GM12878 (cell line): Measurements from ENCODE around the gene NEMF. TPM values are rescaled to one million over a fixed set of nuclear protein-coding genes. Genes with fewer than 3 reads are reported as not detected.
A peak's percentile ranks its signal among the peaks of the same experiment; 100 is the strongest.

Experiments used
- ATAC-seq: fragments of 200-7000 bp; cut with Tn5 transposase; 3 replicates; pipeline ENCODE4 v1.9.1; 2020; ENCODE audit warnings: mild to moderate bottlenecking, moderate library complexity
- BruUV-seq: library from RNA; stranded (reverse); fragments of 400-500 nt; replicated peaks from 2 replicates; lab custom pipeline; 2021; lab: Mats Ljungman, UMichigan
- CTCF ChIA-PET: fragments of 300-600 bp; sonication (Branson Sonifier 250); formaldehyde crosslinking; extraction: SDS; loops from one replicate; lab custom pipeline; 2021; ENCODE audit warnings: inconsistent platforms; lab: Yijun Ruan, JAX
- POLR2A ChIA-PET: fragments of 350-600 bp; formaldehyde crosslinking; extraction: SDS; loops from one replicate; lab custom pipeline; 2021; ENCODE audit warnings: inconsistent platforms; lab: Charles Lee
- RAD21 ChIA-PET: fragments of 300-600 bp; sonication (Branson Sonifier 250); formaldehyde crosslinking; loops from one replicate; lab custom pipeline; 2023; ENCODE audit warnings: antibody characterized with exemption; ENCODE audit not compliant: unreplicated experiment; lab: Charles Lee
- SMC1A ChIA-PET: fragments of 300-600 bp; sonication (Branson Sonifier 250); formaldehyde crosslinking; loops from one replicate; lab custom pipeline; 2023; ENCODE audit not compliant: unreplicated experiment, uncharacterized antibody; lab: Charles Lee
- DNase-seq: peaks from one replicate; pipeline ENCODE4 v3.0.0-alpha.2; 2011; ENCODE audit warnings: low read depth, low spot score
- FAIRE-seq: peaks from 3 replicates; lab custom pipeline; 2011; peaks lifted over from hg19 to GRCh38; lab: Jason Lieb, UNC
- H2AFZ ChIP-seq: 2 replicates; pipeline ENCODE4 v1.6.0; 2011; ENCODE audit warnings: low read depth, low read length, control low read depth; ENCODE audit not compliant: control insufficient read depth
- H3K27ac ChIP-seq: 2 replicates; pipeline ENCODE4 v1.5.1; 2011; ENCODE audit warnings: control low read depth; ENCODE audit not compliant: control insufficient read depth, insufficient read depth
- H3K27me3 ChIP-seq, 2 experiments: replicated peaks in 1 of 2; 2 replicates each; pipeline versions ENCODE4 v1.6.0 to v1.6.1; 2011; ENCODE audit warnings: low read length in 1 of 2; ENCODE audit not compliant: control insufficient read depth in 2 of 2, insufficient read depth in 2 of 2
- H3K36me3 ChIP-seq, 2 experiments: 2 replicates each; pipeline ENCODE4 v1.5.1; 2011; ENCODE audit warnings: low read length in 1 of 2; ENCODE audit not compliant: control insufficient read depth in 2 of 2, insufficient read depth in 2 of 2
- H3K4me1 ChIP-seq: 2 replicates; pipeline ENCODE4 v1.6.1; 2011; ENCODE audit warnings: mild to moderate bottlenecking, low read length, moderate library complexity, mixed read lengths; ENCODE audit not compliant: control insufficient read depth, insufficient read depth
- H3K4me2 ChIP-seq: 2 replicates; pipeline ENCODE4 v1.6.0; 2011; ENCODE audit warnings: control low read depth; ENCODE audit not compliant: control insufficient read depth, insufficient read depth
- H3K4me3 ChIP-seq: fragments of 200-600 bp; sonication (generic); 2 replicates; pipeline ENCODE4 v1.5.1; 2016
- H3K79me2 ChIP-seq: 2 replicates; pipeline ENCODE4 v1.6.0; 2011; ENCODE audit warnings: low read length; ENCODE audit not compliant: control insufficient read depth, insufficient read depth
- H3K9ac ChIP-seq: 2 replicates; pipeline ENCODE4 v1.8.0; 2011; ENCODE audit warnings: low read length, control low read depth, mixed read lengths; ENCODE audit not compliant: control insufficient read depth, insufficient read depth
- H3K9me3 ChIP-seq: replicated peaks from 3 replicates; pipeline ENCODE4 v1.5.1; 2011; ENCODE audit warnings: mild to moderate bottlenecking, low read length; ENCODE audit not compliant: control insufficient read depth, insufficient read depth
- H4K20me1 ChIP-seq: 2 replicates; pipeline ENCODE4 v1.6.0; 2011; ENCODE audit not compliant: control insufficient read depth, insufficient read depth
- BHLHE40 ChIP-seq, 2 experiments: fragments of 450-650 bp in 1 of 2; IDR thresholded peaks; 2 replicates each; pipeline ENCODE4 v1.6.1; 2011 to 2017; ENCODE audit warnings: low read depth in 2 of 2, borderline replicate concordance in 1 of 2, improper control_type of control experiment in 1 of 2, low read length in 1 of 2, mild to moderate bottlenecking in 1 of 2
- BMI1 ChIP-seq: fragments of 450-650 bp; IDR thresholded peaks from 2 replicates; pipeline ENCODE4 v1.6.1; 2016; ENCODE audit warnings: mild to moderate bottlenecking, moderate library complexity, borderline replicate concordance
- CHD2 ChIP-seq: IDR thresholded peaks from 2 replicates; pipeline ENCODE4 v1.6.1; 2011; ENCODE audit warnings: low read depth, low read length, improper control_type of control experiment, borderline replicate concordance
- CREM ChIP-seq: IDR thresholded peaks from 2 replicates; pipeline ENCODE4 v1.6.1; 2014; ENCODE audit warnings: antibody characterized with exemption, low read depth
- EGR1 ChIP-seq, 2 experiments: IDR thresholded peaks; 1 replicate in 1 of 2; 2 replicates in 1 of 2; pipeline ENCODE4 v1.6.1; 2011 to 2012; ENCODE audit warnings: low read depth in 2 of 2, low read length in 2 of 2, borderline replicate concordance in 1 of 2, mild to moderate bottlenecking in 1 of 2, moderate library complexity in 1 of 2
- ETV6 ChIP-seq, 2 experiments: fragments of 450-650 bp in 1 of 2; IDR thresholded peaks in 1 of 2; conservative IDR thresholded peaks in 1 of 2; 2 replicates each; pipeline ENCODE4 v1.6.1; 2014; ENCODE audit warnings: antibody characterized with exemption in 1 of 2, borderline replicate concordance in 1 of 2, low read depth in 1 of 2, mild to moderate bottlenecking in 1 of 2, moderate library complexity in 1 of 2
- FOXK2 ChIP-seq: fragments of 450-650 bp; IDR thresholded peaks from 2 replicates; pipeline ENCODE4 v1.6.1; 2017; ENCODE audit warnings: mild to moderate bottlenecking, moderate library complexity
- KDM1A ChIP-seq: fragments of 200-600 bp; sonication (generic); IDR thresholded peaks from 2 replicates; pipeline ENCODE4 v1.6.1; 2016; ENCODE audit warnings: borderline replicate concordance
- NBN ChIP-seq: fragments of 450-650 bp; IDR thresholded peaks from 2 replicates; pipeline ENCODE4 v1.6.1; 2016
- PML ChIP-seq: IDR thresholded peaks from 2 replicates; pipeline ENCODE4 v1.6.1; 2012; ENCODE audit warnings: low read length, inconsistent platforms
- RAD51 ChIP-seq: fragments of 450-650 bp; IDR thresholded peaks from 2 replicates; pipeline ENCODE4 v1.6.1; 2016; ENCODE audit warnings: moderate library complexity, mild to moderate bottlenecking, inconsistent platforms
- SP1 ChIP-seq: IDR thresholded peaks from one replicate; pipeline ENCODE4 v1.6.1; 2011; ENCODE audit warnings: low read depth, low read length
- SRF ChIP-seq, 2 experiments: IDR thresholded peaks; 2 replicates each; pipeline ENCODE4 v1.6.1; 2011; ENCODE audit warnings: low read depth in 2 of 2, low read length in 2 of 2, mild to moderate bottlenecking in 1 of 2, moderate library complexity in 1 of 2
- STAT3 ChIP-seq: IDR thresholded peaks from 2 replicates; pipeline ENCODE4 v1.6.1; 2011; ENCODE audit warnings: low read depth, low read length, improper control_type of control experiment
- TARDBP ChIP-seq: IDR thresholded peaks from 2 replicates; pipeline ENCODE4 v1.6.1; 2016; ENCODE audit warnings: borderline replicate concordance
- TCF12 ChIP-seq: IDR thresholded peaks from 2 replicates; pipeline ENCODE4 v1.6.1; 2011; ENCODE audit warnings: low read depth, mild to moderate bottlenecking, low read length
- ZNF622 ChIP-seq: fragments of 450-650 bp; IDR thresholded peaks from 2 replicates; pipeline ENCODE4 v1.6.1; 2017; ENCODE audit warnings: mild to moderate bottlenecking, inconsistent platforms
- WGBS: methylation state at CpG from one replicate; pipeline ENCODE4 v1.1.6; 2016; ENCODE audit warnings: low lambda C conversion rate; ENCODE audit not compliant: insufficient replicate concordance, insufficient coverage; ENCODE audit errors: missing lambda C conversion rate; 5-methylcytosine and 5-hydroxymethylcytosine counted together
- in situ Hi-C: fragments of 300-500 bp; cut with MboI; formaldehyde crosslinking; loops from 9 replicates; pipeline ENCODE4 v1.14.3; 2018; ENCODE audit warnings: mixed read lengths
- intact Hi-C: fragments of 100-400 bp; cut with micrococcal nuclease; formaldehyde crosslinking; loops from one replicate; pipeline ENCODE4 v1.14.2; 2022; ENCODE audit not compliant: unreplicated experiment
- polyA plus RNA-seq, 11 experiments: library from polyadenylated mRNA; depleted of rRNA in 4 of 11; unstranded in 6 of 11; stranded (reverse) in 5 of 11; fragments of >200 nt; fragmentation: Nextera tagmentation in 4 of 11; fragmentation: Illumina TruSeq in 1 of 11; extraction: Ambion mirVana in 4 of 11; extraction: Trizol in 1 of 11; gene quantifications; 1 replicate in 1 of 11; 2 replicates in 10 of 11; pipeline versions ENCODE4 v1.2.1 to v1.2.3, GENCODE V29; 2011 to 2016; ENCODE audit warnings: inconsistent platforms in 2 of 11, missing spikeins in 2 of 11, low read depth in 1 of 11
- total RNA-seq, 4 experiments: library from RNA; depleted of rRNA in 3 of 4; stranded (reverse); fragments of >200 nt in 3 of 4; fragmentation: Illumina TruSeq in 1 of 4; extraction: Trizol in 1 of 4; gene quantifications; 2 replicates each; pipeline versions ENCODE4 v1.2.1 to v1.2.3, GENCODE V29; 2013 to 2021
- TF ChIP-seq, protein P1 (sequence below): IDR thresholded peaks from 2 replicates; pipeline ENCODE4 v1.6.1; 2011; ENCODE audit warnings: low read depth, low read length, improper control_type of control experiment, borderline replicate concordance
- TF ChIP-seq, protein P2 (sequence below): IDR thresholded peaks from 2 replicates; pipeline ENCODE4 v1.6.1; 2011; ENCODE audit warnings: low read depth, mild to moderate bottlenecking, low read length, moderate library complexity, borderline replicate concordance; ENCODE audit errors: extremely low read depth
- TF ChIP-seq, protein P3 (sequence below): fragments of 450-650 bp; IDR thresholded peaks from 2 replicates; pipeline ENCODE4 v1.6.1; 2017; ENCODE audit warnings: mild to moderate bottlenecking, low read depth, inconsistent platforms; ENCODE audit not compliant: poor library complexity, severe bottlenecking

Gene NEMF
- total and polyA plus RNA-seq, 10 of the 15 experiments (the other 5 are each of a cell fraction or from before 2014, with no cell fraction given) = 31.5 to 80.1 (median 61.1) TPM

DNA sequence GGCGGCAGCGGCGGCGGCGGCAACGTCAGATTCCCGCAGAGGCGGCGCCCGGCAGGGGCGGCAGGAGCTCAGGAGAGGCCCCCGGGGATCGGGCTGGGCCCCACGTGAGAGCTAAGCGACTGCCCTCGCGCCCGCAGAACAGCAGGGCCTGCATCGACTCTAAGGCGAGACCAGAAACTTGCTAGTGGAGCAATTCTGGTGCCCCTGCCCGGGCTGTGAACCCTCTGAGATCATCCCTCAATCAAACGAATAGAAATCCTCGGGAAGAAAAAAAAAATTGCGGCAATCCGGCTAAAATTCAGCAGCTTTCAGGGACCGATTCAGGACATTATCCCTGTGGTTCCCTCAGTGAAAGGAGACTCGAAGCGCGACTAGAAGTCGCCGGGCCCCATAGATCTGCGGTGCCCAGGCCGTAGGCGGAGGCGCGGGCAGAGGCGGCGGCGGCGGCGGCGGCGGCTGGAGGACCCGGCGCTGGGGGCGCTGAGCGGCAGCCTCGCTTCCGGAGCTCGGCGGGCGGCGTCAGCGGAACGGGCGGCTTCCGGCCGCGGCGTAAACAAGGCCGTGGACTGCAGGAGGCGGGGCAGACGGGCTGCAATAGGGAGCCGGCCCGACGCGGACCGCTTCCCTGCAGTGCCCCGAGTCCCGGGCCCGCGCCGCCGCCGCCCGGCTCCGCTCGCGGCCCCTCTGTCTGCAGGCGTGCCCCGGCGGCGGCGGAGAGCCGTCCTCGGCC, 84.9 kb downstream of the NEMF start, which contains the start of gene KLHDC2:
TSS of gene KLHDC2 (plus strand) at position 583 of the 730 bp plus-strand sequence. CDS start 316 bp downstream, outside the sequence.
- peak within 1 kb of the TSS; percentile 93 for H3K4me3 ChIP-seq
- ChIA-PET CTCF (interaction anchor here (0.6 to 2.8 kb wide), 12 partner anchors 8 to 270 kb away, joined by 3 to 14 read pairs (median 3); partner anchors contain the start of genes DNAAF2, NEMF and POLE2), SMC1A (interaction anchor here (0.6 to 4.1 kb wide), 8 partner anchors 12 to 828 kb away, joined by 3 to 18 read pairs (median 4); no protein-coding TSS in a partner anchor), POLR2A (interaction anchor here (0.6 to 2.9 kb wide), 21 partner anchors 26 to 712 kb away, joined by 3 to 31 read pairs (median 4); partner anchors contain the start of genes DNAAF2, MGAT2, NEMF and POLE2), RAD21 (interaction anchor here (0.5 to 3.2 kb wide), 15 partner anchors 26 to 306 kb away, joined by 3 to 18 read pairs (median 4); partner anchors contain the start of genes MGAT2, NEMF and RPL36AL)
- under 1% methylated on average over 76 of the region's 86 CpGs for WGBS
- no peak for DNase-seq
- peak within 1 kb of the TSS; percentile 82 for H3K4me2 ChIP-seq
- peaks cover 11% of the 10 kb centered on the region for H3K79me2 ChIP-seq
- H3K27ac ChIP-seq = peak within 1 kb of the TSS; percentile 93
- no peaks in the 10 kb centered on the region for H3K27me3 ChIP-seq
- peak; percentile 94 for ATAC-seq
- H3K9ac ChIP-seq = peak within 1 kb of the TSS; percentile 86
- TSS peak; percentile 52 for BruUV-seq
- FAIRE-seq = peak; percentile 62
- intact Hi-C loops = loop anchor here (1.0 to 10.0 kb wide), 3 partner anchors 75 to 347 kb away; partner anchors contain the start of genes KLHDC1 and VCPKMT
- H4K20me1 ChIP-seq = no peaks in the 10 kb centered on the region
- peaks cover 7% of the 10 kb centered on the region for H3K4me1 ChIP-seq
- 0 out of 4 replicates have a peak, but pooled peaks cover 0 to 5% of the 10 kb centered on the region in 2 experiments for H3K36me3 ChIP-seq
- H2AFZ ChIP-seq = peak within 1 kb of the TSS; percentile 93
- in situ Hi-C loops = loop anchor here (5.0 to 25.0 kb wide), 2 partner anchors 130 to 305 kb away; partner anchors contain the start of gene DNAAF2
- no peaks in the 10 kb centered on the region for H3K9me3 ChIP-seq
- no peak for TF ChIP-seq STAT3
- peak; percentile 68 for TF ChIP-seq CREM
- TF ChIP-seq TARDBP = no peak
- TF ChIP-seq, protein P1, sequence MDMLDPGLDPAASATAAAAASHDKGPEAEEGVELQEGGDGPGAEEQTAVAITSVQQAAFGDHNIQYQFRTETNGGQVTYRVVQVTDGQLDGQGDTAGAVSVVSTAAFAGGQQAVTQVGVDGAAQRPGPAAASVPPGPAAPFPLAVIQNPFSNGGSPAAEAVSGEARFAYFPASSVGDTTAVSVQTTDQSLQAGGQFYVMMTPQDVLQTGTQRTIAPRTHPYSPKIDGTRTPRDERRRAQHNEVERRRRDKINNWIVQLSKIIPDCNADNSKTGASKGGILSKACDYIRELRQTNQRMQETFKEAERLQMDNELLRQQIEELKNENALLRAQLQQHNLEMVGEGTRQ = peak; percentile 19
- no peak for TF ChIP-seq KDM1A
- TF ChIP-seq BHLHE40 (IDR thresholded peaks at IDR 0.05; ENCODE audit: borderline replicate concordance in 1 of 2, low read depth in 2 of 2, low read length in 1 of 2) = peak; percentile 60 to 82
- TF ChIP-seq TCF12 = no peak
- no peak for TF ChIP-seq BMI1
- TF ChIP-seq, protein P2, sequence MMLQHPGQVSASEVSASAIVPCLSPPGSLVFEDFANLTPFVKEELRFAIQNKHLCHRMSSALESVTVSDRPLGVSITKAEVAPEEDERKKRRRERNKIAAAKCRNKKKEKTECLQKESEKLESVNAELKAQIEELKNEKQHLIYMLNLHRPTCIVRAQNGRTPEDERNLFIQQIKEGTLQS = no peak
- peak; percentile 84 for TF ChIP-seq NBN
- TF ChIP-seq EGR1 (IDR thresholded peaks at IDR 0.05; ENCODE audit: borderline replicate concordance in 1 of 2, low read depth in 2 of 2, low read length in 2 of 2) = peak; percentile 7 to 69
- TF ChIP-seq SP1 = no peak
- TF ChIP-seq ETV6 (conservative IDR thresholded peaks at IDR 0.05 in 1 of 2, IDR thresholded peaks at IDR 0.05 in 1 of 2; ENCODE audit: borderline replicate concordance in 1 of 2, low read depth in 1 of 2) = no peak
- no peak for TF ChIP-seq ZNF622
- no peak for TF ChIP-seq CHD2
- no peak for TF ChIP-seq SRF (IDR thresholded peaks at IDR 0.05; ENCODE audit: low read depth in 2 of 2, low read length in 2 of 2)
- peak; percentile 60 for TF ChIP-seq RAD51
- TF ChIP-seq, protein P3, sequence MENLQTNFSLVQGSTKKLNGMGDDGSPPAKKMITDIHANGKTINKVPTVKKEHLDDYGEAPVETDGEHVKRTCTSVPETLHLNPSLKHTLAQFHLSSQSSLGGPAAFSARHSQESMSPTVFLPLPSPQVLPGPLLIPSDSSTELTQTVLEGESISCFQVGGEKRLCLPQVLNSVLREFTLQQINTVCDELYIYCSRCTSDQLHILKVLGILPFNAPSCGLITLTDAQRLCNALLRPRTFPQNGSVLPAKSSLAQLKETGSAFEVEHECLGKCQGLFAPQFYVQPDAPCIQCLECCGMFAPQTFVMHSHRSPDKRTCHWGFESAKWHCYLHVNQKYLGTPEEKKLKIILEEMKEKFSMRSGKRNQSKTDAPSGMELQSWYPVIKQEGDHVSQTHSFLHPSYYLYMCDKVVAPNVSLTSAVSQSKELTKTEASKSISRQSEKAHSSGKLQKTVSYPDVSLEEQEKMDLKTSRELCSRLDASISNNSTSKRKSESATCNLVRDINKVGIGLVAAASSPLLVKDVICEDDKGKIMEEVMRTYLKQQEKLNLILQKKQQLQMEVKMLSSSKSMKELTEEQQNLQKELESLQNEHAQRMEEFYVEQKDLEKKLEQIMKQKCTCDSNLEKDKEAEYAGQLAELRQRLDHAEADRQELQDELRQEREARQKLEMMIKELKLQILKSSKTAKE = peak; percentile 52
- no peak; the same call in none of the 2 replicates for TF ChIP-seq PML
- TF ChIP-seq FOXK2 = peak; percentile 71
